Memory B cell (primary cell): ENCODE data around the gene ATP6AP2.
A peak's percentile ranks its signal among the peaks of the same experiment; 100 is the strongest.
"Not testable (repeated sequence)": the region's sequence is repeated elsewhere in the genome, so short reads cannot be mapped to it uniquely, and the experiment has no call there.

Source experiments
- ATAC-seq: fragments of 150-1000 bp; cut with Tn5 transposase; 2 replicates; pipeline ENCODE4 v1.10.0; 2021; ENCODE audit warnings: low read depth, mild to moderate bottlenecking, moderate library complexity
- DNase-seq, 2 donors: peaks; one replicate each; pipeline ENCODE4 v3.0.0; 2022; ENCODE audit warnings: low spot score in 2 of 2
- H3K27ac Mint-ChIP-seq: one replicate; pipeline ENCODE4 v1.8.0; 2022; ENCODE audit warnings: mild to moderate bottlenecking, moderate library complexity, mixed read lengths
- H3K27me3 Mint-ChIP-seq: one replicate; pipeline ENCODE4 v1.8.0; 2022; ENCODE audit warnings: mixed read lengths
- H3K36me3 Mint-ChIP-seq: one replicate; pipeline ENCODE4 v1.8.0; 2022; ENCODE audit warnings: mild to moderate bottlenecking, mixed read lengths
- H3K4me1 Mint-ChIP-seq: one replicate; pipeline ENCODE4 v1.8.0; 2022; ENCODE audit warnings: mixed read lengths
- H3K4me3 Mint-ChIP-seq: one replicate; pipeline ENCODE4 v1.8.0; 2022; ENCODE audit warnings: mild to moderate bottlenecking, moderate library complexity, mixed read lengths
- H3K9me3 Mint-ChIP-seq: one replicate; pipeline ENCODE4 v1.8.0; 2022; ENCODE audit warnings: mixed read lengths

ATP6AP2 gene

DNA sequence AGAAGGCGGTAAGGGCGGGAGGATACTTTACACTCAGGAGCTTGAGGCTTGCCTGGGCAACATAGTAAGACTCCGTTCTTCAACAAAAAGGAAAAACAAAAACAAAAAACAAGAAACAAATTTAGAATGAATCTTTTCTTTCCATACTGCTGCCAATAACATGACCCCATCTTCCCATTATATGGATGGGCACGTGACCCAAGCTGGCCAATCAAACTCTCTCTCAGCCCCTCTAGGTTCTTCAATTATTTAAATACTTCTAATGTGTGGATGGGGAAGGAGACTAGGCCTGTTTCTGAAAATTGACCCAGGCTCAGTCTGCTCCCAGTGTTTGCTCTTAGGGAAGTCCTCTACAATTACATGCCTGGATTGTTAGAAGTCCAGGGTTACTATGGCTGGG, 22.2 kb upstream of the ATP6AP2 start:
- H3K36me3 Mint-ChIP-seq = no peaks in the 10 kb centered on the region
- DNase-seq (no peak), ATAC-seq (no peak)
- no peak overlapping the region for H3K27ac Mint-ChIP-seq
- H3K27me3 Mint-ChIP-seq = no peaks in the 10 kb centered on the region
- H3K4me1 Mint-ChIP-seq = no peaks in the 10 kb centered on the region
- H3K9me3 Mint-ChIP-seq = no peaks in the 10 kb centered on the region
- H3K4me3 Mint-ChIP-seq = no peak overlapping the region

DNA sequence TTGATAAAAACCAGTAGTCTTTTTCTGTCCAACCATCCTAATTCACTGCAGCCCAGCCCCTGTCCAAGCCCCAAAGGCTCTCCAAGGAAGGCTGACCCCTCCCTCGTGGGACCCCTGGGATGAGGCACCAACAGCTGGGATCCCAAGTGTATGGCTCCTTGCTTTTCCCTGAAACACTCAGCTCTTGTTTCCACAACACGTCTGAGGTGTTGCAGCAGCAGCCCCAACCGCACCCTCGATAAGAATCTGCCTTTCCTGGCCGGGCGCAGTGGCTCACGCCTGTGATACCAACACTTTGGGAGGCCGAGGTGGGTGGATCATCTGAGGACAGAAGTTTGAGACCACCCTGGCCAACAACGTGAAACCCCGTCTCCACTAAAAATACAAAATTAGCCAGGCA, 17.0 kb upstream of the ATP6AP2 start:
- H3K4me1 Mint-ChIP-seq = no peaks in the 10 kb centered on the region
- H3K27ac Mint-ChIP-seq = no peak overlapping the region
- H3K27me3 Mint-ChIP-seq = no peaks in the 10 kb centered on the region
- DNase-seq = no peak
- no peaks in the 10 kb centered on the region for H3K36me3 Mint-ChIP-seq
- H3K4me3 Mint-ChIP-seq = no peak overlapping the region
- no peak for ATAC-seq
- H3K9me3 Mint-ChIP-seq = no peaks in the 10 kb centered on the region

DNA sequence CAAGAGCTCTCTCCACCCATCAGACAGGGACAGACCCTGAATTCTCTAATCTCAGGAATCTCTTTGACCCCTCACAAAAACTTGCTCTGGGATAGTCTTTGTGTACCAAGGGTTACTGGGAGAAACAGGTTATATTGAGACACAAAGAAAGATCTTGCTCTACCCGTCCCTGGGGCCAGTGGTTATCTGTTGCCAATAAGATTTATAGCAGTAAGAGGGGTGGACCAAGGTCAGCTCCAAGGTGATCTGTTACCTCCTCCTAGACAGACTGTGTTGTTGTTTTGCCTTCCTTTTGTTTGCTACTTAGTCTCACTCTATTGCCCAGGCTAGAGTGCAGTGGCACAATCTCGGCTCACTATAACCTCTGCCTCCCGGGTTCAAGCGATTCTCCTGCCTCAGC, 16.3 kb upstream of the ATP6AP2 start:
- Mint-ChIP-seq H3K27ac (no peak overlapping the region), H3K27me3 (no peaks in the 10 kb centered on the region)
- ATAC-seq = no peak

DNA sequence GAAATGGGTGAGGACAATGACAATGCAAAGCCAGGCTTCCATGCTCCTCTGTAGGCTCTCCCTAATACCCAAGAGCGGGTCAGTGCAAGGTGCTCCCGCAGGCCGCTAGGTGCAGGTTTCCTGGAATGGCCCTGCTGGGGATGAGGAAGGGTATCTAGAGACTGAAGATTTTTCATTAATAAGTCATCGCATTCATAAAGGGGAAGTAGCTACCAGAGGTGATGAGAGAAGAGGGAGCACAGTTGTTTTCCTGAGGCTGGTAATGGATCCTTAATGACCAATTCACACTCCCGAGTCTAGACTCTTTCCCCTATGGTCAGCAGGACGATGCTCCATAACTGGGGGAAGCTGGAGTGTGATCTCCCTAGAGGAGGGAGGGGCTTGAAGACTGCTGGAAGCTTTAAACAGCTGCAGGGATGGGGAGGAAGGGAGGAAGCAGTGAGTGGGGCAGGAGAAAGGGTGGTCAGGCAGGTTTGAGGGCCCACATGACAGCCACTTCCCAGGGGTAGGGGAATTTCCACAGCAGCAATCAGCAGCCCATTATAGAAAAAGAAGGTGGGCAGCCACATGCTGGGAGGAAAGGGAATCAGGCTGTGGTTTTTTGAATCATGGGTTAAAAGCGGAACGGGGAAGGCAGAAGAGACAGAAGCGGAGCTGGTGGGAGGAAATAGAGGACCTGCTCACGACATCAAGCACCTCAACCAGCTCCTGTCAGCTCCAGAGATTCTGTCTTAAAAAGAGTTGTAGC, 10.2 kb upstream of the ATP6AP2 start:
- ATAC-seq = peak; percentile 68
- Mint-ChIP-seq H3K4me3 (peak overlapping the region; percentile 82), H3K9me3 (no peaks in the 10 kb centered on the region), H3K27ac (peak overlapping the region; percentile 45), H3K4me1 (peaks cover 10% of the 10 kb centered on the region), H3K36me3 (no peaks in the 10 kb centered on the region), H3K27me3 (no peaks in the 10 kb centered on the region)
- DNase-seq = no peak

More for the DNA sequence above, 16.3 kb upstream of the ATP6AP2 start:
- Mint-ChIP-seq H3K4me3 (no peak overlapping the region), H3K4me1 (no peaks in the 10 kb centered on the region), H3K9me3 (no peaks in the 10 kb centered on the region), H3K36me3 (no peaks in the 10 kb centered on the region)
- DNase-seq = no peak

DNA sequence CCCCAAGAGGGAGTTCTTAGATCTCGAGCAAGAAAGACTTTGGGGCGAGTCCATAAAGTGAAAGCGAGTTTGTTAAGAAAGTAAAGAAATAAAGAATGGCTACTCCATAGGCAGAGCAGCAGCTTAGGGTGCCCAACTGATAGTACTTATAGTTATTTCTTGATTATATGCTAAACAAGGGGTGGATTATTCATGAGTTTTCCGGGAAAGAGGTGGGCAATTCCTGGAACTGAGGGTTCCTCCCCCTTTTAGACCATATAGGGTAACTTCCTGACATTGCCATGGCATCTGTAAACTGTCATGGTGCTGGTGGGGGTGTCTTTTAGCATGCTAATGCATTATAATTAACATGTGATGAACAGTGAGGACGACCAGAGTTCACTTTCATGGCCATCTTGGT, 9.6 kb upstream of the ATP6AP2 start:
- not testable (repeated sequence) for H3K4me1 Mint-ChIP-seq, ATAC-seq, H3K36me3 Mint-ChIP-seq

DNA sequence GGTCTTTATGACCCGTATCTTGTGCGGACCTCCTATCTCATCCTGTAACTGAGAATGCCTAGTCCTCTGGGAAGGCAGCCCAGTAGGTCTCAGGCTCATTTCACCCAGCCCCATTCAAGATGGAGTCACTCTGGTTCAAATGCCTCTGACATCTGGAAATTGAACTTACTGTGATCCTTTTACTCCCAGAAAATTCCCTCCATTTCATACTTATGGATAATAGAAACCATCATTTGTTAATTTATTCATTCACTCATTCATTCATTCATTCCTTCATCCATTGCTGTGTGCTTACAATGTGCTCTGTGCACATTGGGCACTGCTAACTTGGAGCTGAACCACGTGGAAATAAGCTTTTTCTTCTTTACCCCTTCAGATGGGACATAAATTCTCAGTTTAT, 9.2 kb upstream of the ATP6AP2 start:
- no peak overlapping the region for H3K27ac Mint-ChIP-seq
- H3K9me3 Mint-ChIP-seq = no peaks in the 10 kb centered on the region
- H3K27me3 Mint-ChIP-seq = no peaks in the 10 kb centered on the region
- H3K36me3 Mint-ChIP-seq = no peaks in the 10 kb centered on the region
- ATAC-seq = no peak
- peaks cover 10% of the 10 kb centered on the region for H3K4me1 Mint-ChIP-seq
- no peak for DNase-seq
- no peak overlapping the region for H3K4me3 Mint-ChIP-seq

More for the DNA sequence above, 9.6 kb upstream of the ATP6AP2 start:
- Mint-ChIP-seq H3K4me3 (peak overlapping the region; percentile 82), H3K27ac (peak overlapping the region; percentile 45)
- H3K9me3 Mint-ChIP-seq, DNase-seq, H3K27me3 Mint-ChIP-seq: not testable (repeated sequence)

DNA sequence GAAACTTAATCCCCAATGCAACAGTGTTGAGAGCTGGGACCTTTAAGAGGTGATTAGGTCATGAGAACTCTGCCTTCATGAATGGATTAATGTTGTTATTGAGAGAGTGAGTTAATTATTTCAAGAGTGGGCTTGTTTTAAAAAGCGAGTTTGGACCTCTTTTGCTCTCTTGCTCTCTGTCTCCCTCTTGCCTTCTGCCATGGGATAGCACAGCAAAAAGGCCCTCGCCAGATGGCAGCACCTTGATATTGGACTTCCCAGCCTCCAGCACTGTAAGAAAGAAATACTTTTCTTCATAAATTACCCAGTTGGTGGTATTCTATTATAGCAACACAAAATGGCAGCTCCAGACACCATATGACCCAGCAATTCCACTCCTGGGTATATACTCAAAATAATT, 7.0 kb upstream of the ATP6AP2 start:
- Mint-ChIP-seq H3K27me3 (no peaks in the 10 kb centered on the region), H3K4me1 (peaks cover 10% of the 10 kb centered on the region), H3K36me3 (no peaks in the 10 kb centered on the region), H3K27ac (no peak overlapping the region), H3K4me3 (no peak overlapping the region), H3K9me3 (no peaks in the 10 kb centered on the region)
- ATAC-seq = peak; percentile 56
- no peak for DNase-seq

DNA sequence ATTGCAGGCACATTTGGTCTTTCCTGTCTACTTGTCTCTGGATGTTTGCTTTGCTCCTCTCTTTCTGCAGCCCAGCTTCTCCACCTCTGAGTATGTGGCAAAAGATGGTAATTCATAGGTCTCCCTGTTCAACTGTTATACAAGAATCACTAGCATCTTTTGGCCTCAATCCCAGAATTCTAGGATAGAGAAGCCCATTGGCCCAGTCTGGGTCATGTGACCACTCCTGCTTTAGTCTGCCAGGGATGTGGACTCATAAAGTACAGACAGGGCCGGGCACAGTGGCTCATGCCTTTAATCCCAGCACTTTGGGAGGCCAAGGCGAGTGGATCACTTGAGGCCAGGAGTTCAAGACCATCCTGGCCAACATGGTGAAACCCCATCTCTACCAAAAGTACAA, 5.4 kb upstream of the ATP6AP2 start:
- H3K4me3 Mint-ChIP-seq, ATAC-seq, H3K27me3 Mint-ChIP-seq, H3K9me3 Mint-ChIP-seq, H3K36me3 Mint-ChIP-seq, H3K4me1 Mint-ChIP-seq, DNase-seq, H3K27ac Mint-ChIP-seq: not testable (repeated sequence)

DNA sequence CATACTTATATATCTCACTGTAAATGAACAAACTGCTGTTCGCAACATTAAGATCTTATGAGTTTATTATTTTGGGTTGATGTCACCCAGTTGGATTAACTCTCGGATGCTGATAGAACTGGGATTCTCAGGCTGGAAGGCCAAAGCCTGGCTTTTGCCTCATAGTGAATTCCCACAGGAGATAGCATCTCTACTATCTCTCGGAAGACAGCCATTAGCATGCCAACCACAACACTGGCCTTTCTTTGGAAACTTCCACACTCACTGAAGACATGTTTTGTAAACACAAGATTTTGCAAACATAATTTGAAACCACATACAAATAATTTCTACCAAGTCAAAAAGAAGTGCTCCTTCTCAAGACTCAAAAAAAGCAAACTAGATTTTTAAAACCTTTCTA, 4.5 kb upstream of the ATP6AP2 start:
- Mint-ChIP-seq H3K4me1 (peaks cover 4% of the 10 kb centered on the region), H3K4me3 (no peak overlapping the region), H3K27me3 (no peaks in the 10 kb centered on the region), H3K9me3 (no peaks in the 10 kb centered on the region), H3K36me3 (peaks cover 2% of the 10 kb centered on the region), H3K27ac (no peak overlapping the region)
- no peak for ATAC-seq
- no peak for DNase-seq

DNA sequence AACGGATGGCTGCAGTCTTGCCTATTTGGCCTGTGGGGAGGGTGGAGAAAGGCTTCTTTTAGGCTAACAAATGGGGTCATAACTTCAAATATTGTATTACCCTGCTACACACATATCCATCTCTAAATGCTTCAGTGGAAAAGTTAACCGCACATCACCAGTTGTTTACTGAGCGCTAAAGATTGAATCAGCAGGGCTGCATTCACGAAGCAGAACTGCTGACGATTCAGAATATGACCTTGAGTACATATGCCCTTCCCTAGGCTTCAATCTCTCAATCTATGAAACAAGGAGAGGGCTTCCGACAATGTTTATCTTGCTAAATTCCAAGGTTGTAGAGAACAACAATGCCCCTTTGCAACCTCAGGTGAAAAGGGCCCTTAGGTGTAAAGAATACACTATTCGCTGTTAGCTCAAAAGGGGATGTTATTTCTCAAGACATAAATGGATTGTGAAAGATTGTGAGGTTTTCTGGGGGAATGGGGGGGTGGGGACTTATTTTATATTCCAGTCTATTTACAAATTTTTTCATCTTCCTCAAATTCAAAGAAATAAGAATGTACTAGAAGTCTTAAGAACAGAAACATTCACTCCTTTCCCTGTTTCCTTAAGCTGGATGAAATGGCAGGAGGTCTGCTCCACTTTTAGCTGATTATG, 2.6 kb upstream of the ATP6AP2 start:
- no peak overlapping the region for H3K4me3 Mint-ChIP-seq
- H3K4me1 Mint-ChIP-seq = peaks cover 8% of the 10 kb centered on the region
- H3K27me3 Mint-ChIP-seq = no peaks in the 10 kb centered on the region
- no peak for ATAC-seq
- H3K27ac Mint-ChIP-seq = no peak overlapping the region
- DNase-seq = no peak
- peaks cover 2% of the 10 kb centered on the region for H3K36me3 Mint-ChIP-seq
- no peaks in the 10 kb centered on the region for H3K9me3 Mint-ChIP-seq

DNA sequence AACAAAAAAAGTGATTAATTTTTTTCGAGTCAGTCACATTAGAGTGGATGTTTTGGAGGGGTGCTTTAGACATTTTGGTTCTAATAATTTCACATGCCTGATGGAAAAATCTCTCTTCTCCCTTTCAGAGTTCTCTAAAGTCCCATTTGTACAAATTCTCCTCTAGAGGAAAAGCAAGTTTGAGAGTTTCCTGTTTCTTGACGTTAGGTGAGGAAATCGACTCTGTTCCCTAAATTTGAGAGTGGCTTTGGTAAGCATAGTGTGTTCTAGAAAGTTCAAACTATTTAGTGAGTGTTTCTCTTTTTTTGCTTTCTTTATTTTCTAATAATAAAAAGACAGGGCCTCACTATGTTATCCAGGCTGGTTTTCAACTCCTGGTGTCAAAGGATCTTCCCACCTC, 1.6 kb upstream of the ATP6AP2 start:
- Mint-ChIP-seq H3K27ac (no peak overlapping the region), H3K4me3 (no peak overlapping the region), H3K4me1 (peaks cover 15% of the 10 kb centered on the region), H3K27me3 (no peaks in the 10 kb centered on the region), H3K9me3 (no peaks in the 10 kb centered on the region), H3K36me3 (peaks cover 5% of the 10 kb centered on the region)
- DNase-seq (no peak), ATAC-seq (no peak)

DNA sequence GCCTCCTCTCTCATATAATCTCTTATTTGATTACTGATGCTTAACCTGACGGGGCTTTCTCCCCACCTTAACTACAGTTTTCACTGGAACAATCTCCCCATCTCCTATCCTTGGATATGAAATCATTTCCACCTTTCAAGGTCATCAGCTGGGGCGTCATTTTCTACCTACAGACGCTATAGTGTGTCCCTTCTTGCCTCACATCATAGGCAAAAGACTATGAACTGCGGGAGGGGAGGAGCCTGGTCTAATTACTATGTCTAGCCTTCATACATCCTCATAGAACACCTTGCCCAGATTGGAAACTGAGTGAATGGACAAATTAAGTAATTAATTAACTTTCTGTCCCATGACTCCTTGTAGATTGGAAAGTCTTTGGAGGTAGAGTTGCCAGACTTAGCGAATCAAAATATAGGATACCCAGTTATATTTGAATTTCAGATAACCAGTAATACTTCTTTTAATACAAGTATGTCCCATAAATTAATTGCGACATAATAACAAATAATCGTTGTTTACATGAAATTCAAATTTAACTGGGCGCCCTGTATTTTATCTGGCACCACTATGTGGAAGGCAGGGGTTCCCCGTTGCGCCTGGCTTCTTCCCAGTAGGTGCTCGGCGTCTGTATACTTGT, 752 bp upstream of the ATP6AP2 start:
- Mint-ChIP-seq H3K4me3 (peak overlapping the region; percentile 96), H3K27me3 (no peaks in the 10 kb centered on the region), H3K9me3 (no peaks in the 10 kb centered on the region), H3K36me3 (peaks cover 5% of the 10 kb centered on the region), H3K27ac (peak overlapping the region; percentile 98), H3K4me1 (peaks cover 15% of the 10 kb centered on the region)
- no peak for DNase-seq
- peak; percentile 65 for ATAC-seq

DNA sequence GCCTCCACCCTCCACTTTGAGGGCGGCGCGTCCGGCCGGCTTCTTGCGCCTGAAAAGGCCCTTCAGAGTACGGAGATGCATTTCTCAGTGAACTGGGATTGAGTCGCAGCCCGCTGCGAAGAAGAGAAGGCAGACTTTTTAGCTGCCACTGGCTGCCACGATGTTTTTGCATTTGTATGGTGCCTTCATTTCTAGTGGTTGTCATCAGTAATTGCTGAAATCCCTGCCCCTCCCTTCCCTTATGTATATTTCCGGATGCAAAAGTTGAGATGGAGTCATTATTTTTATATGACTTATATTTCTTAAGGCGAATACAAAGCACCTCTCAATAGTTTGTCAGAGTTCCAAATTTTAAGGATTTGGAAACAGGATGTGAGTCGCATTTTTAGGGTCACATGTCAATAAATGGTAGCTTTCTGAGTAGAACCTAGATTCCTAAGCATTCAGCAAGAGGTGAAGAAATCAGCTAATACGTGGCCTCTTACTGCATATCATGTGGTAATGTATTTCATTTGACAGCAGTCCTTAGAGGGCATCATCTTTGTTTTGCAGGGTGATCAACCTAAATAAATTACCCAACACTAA, 658 bp downstream of the ATP6AP2 start:
- Mint-ChIP-seq H3K36me3 (peaks cover 5% of the 10 kb centered on the region), H3K27ac (peak overlapping the region; percentile 98), H3K4me1 (peaks cover 20% of the 10 kb centered on the region), H3K9me3 (no peaks in the 10 kb centered on the region), H3K4me3 (peak overlapping the region; percentile 71), H3K27me3 (no peaks in the 10 kb centered on the region)
- DNase-seq = peak in 1 of 2 donors; percentile 9
- peak; percentile 9 for ATAC-seq

DNA sequence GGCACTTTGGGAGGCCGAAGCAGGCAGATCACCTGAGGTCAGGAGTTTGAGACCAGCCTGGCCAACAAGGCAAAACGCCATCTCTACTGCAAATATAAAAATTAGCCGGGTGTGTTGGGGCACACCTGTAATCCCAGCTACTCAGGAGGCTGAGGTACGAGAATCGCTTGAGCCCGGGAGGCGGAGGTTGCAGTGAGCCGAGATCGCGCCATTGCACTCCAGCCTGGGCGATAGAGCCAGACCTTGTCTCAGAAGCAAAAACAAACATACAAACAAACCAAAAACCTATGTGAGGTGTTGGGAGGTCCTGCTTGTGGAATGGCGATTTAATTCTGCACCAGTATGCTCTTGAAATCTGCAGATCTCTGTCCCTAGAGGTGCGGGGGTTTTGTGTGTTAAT, 1.4 kb downstream of the ATP6AP2 start:
- H3K9me3 Mint-ChIP-seq, H3K27me3 Mint-ChIP-seq, DNase-seq, H3K27ac Mint-ChIP-seq, ATAC-seq, H3K36me3 Mint-ChIP-seq: not testable (repeated sequence)
- Mint-ChIP-seq H3K4me1 (peaks cover 20% of the 10 kb centered on the region), H3K4me3 (peak overlapping the region; percentile 71)
